HepG2 (cell line): ENCODE results near the gene TMEM131. TPM values are rescaled to one million over a fixed set of nuclear protein-coding genes. Genes with fewer than 3 reads are reported as not detected.

ENCODE experiments used
- ATAC-seq: fragments of 200-7000 bp; cut with Tn5 transposase; 3 replicates; pipeline ENCODE4 v1.9.1; 2020; ENCODE audit warnings: mild to moderate bottlenecking, moderate library complexity
- BruUV-seq: library from RNA; stranded (reverse); fragments of 400-500 nt; replicated peaks from 2 replicates; lab custom pipeline; 2021; lab: Mats Ljungman, UMichigan
- CTCF ChIA-PET: fragments of 300-600 bp; formaldehyde crosslinking; extraction: SDS; loops from one replicate; lab custom pipeline; 2021; ENCODE audit warnings: low total read pairs, inconsistent platforms, low intra/inter-chr PET ratio; lab: Yijun Ruan, JAX
- POLR2A ChIA-PET: fragments of 350-600 bp; sonication (Branson Sonifier 250); formaldehyde crosslinking; loops from one replicate; lab custom pipeline; 2020; ENCODE audit warnings: antibody characterized with exemption, inconsistent platforms; lab: Yijun Ruan, JAX
- DNase-seq: peaks from one replicate; pipeline ENCODE4 v3.0.0-alpha.2; 2015; ENCODE audit warnings: low spot score
- FAIRE-seq: peaks from 3 replicates; lab custom pipeline; 2011; peaks lifted over from hg19 to GRCh38; lab: Jason Lieb, UNC
- H2AFZ ChIP-seq: one replicate; pipeline ENCODE4 v1.6.1; 2011; ENCODE audit warnings: low read length, inconsistent platforms
- H3K27ac ChIP-seq: fragments of 300-600 bp; 3 replicates; pipeline ENCODE4 v1.8.0; 2011; ENCODE audit warnings: mixed run types, mild to moderate bottlenecking, mixed read lengths, low read length, inconsistent platforms; ENCODE audit not compliant: insufficient read depth; ENCODE audit errors: extremely low read length
- H3K27me3 ChIP-seq, 2 experiments: fragments of 200-600 bp in 1 of 2; 2 replicates in 1 of 2; 3 replicates in 1 of 2; pipeline versions ENCODE4 v1.6.0 to v1.8.0; 2011; ENCODE audit warnings: low read length in 2 of 2, mild to moderate bottlenecking in 2 of 2, moderate library complexity in 2 of 2, inconsistent platforms in 1 of 2; ENCODE audit not compliant: insufficient read depth in 2 of 2, control insufficient read depth in 1 of 2
- H3K36me3 ChIP-seq, 2 experiments: fragments of 200-600 bp in 1 of 2; replicated peaks in 1 of 2; 2 replicates in 1 of 2; 3 replicates in 1 of 2; pipeline versions ENCODE4 v1.5.1 to v1.8.0; 2011; ENCODE audit warnings: low read length in 2 of 2, inconsistent platforms in 1 of 2; ENCODE audit not compliant: insufficient read depth in 2 of 2, control insufficient read depth in 1 of 2
- H3K4me1 ChIP-seq: 2 replicates; pipeline ENCODE4 v1.5.1; 2012; ENCODE audit warnings: low read length, inconsistent platforms; ENCODE audit not compliant: insufficient read depth
- H3K4me2 ChIP-seq: 2 replicates; pipeline ENCODE4 v1.6.0; 2011; ENCODE audit warnings: low read depth, low read length, inconsistent platforms
- H3K4me3 ChIP-seq, 3 experiments: fragments of 200-600 bp in 1 of 3; sonication (generic), shearing (Covaris generic) in 1 of 3; replicated peaks in 1 of 3; 2 replicates each; pipeline ENCODE4 v1.5.1; 2011 to 2016; ENCODE audit warnings: low read length in 3 of 3, inconsistent platforms in 2 of 3, low read depth in 2 of 3, mild to moderate bottlenecking in 2 of 3, control low read depth in 1 of 3, mixed read lengths in 1 of 3; ENCODE audit not compliant: insufficient read depth in 1 of 3
- H3K79me2 ChIP-seq: one replicate; pipeline ENCODE4 v1.6.1; 2011; ENCODE audit warnings: low read length, inconsistent platforms; ENCODE audit not compliant: insufficient read depth
- H3K9ac ChIP-seq: 2 replicates; pipeline ENCODE4 v1.6.0; 2011; ENCODE audit warnings: mild to moderate bottlenecking, low read depth, low read length, inconsistent platforms; ENCODE audit not compliant: insufficient read depth
- H3K9me3 ChIP-seq: 2 replicates; pipeline ENCODE4 v1.5.1; 2012; ENCODE audit warnings: mild to moderate bottlenecking, low read length
- H4K20me1 ChIP-seq: 2 replicates; pipeline ENCODE4 v1.6.0; 2011; ENCODE audit warnings: inconsistent platforms, mild to moderate bottlenecking, low read length, moderate library complexity; ENCODE audit not compliant: insufficient read depth
- HNRNPLL ChIP-seq: fragments of 200-400 bp; formaldehyde crosslinking; IDR thresholded peaks from 2 replicates; pipeline ENCODE4 v1.6.1; 2017; ENCODE audit warnings: mild to moderate bottlenecking, low read depth, low read length; ENCODE audit not compliant: poor library complexity, severe bottlenecking
- JDP2 ChIP-seq: sonication (generic); formaldehyde crosslinking; IDR thresholded peaks from 2 replicates; pipeline ENCODE4 v1.8.1; 2022; ENCODE audit warnings: missing genetic modification reagents, borderline replicate concordance
- NFIB ChIP-seq: sonication (generic); formaldehyde crosslinking; IDR thresholded peaks from 2 replicates; pipeline ENCODE4 v1.9.0; 2021; ENCODE audit warnings: missing genetic modification reagents, mild to moderate bottlenecking, borderline replicate concordance
- ZNF407 ChIP-seq: sonication (generic); formaldehyde crosslinking; IDR thresholded peaks from one replicate; pipeline ENCODE4 v1.5.1; 2020; ENCODE audit warnings: mild to moderate bottlenecking, missing genetic modification reagents; ENCODE audit errors: not compliant biosample characterization
- ZNF768 ChIP-seq: sonication (generic); formaldehyde crosslinking; IDR thresholded peaks from 2 replicates; pipeline ENCODE4 v1.4.0; 2020; ENCODE audit warnings: missing genetic modification reagents
- WGBS: methylation state at CpG from one replicate; pipeline ENCODE4 v1.1.6; 2017; ENCODE audit warnings: low lambda C conversion rate; 5-methylcytosine and 5-hydroxymethylcytosine counted together
- in situ Hi-C: cut with HindIII; loops from 2 replicates; pipeline ENCODE4 v1.10.0; 2017; ENCODE audit warnings: low pct_unique_long_range_greater_than_20kb; ENCODE audit not compliant: extremely low pct_ligation_motif_present
- intact Hi-C: fragments of 100-400 bp; cut with micrococcal nuclease; formaldehyde crosslinking; loops from one replicate; pipeline ENCODE4 v1.10.0; 2022; ENCODE audit not compliant: unreplicated experiment
- polyA plus RNA-seq, 8 experiments: library from polyadenylated mRNA; depleted of rRNA in 3 of 8; stranded (reverse) in 7 of 8; unstranded in 1 of 8; fragments of >200 nt; fragmentation: Illumina TruSeq in 4 of 8; extraction: Trizol in 4 of 8; gene quantifications; 2 replicates each; pipeline versions ENCODE4 v1.2.1 to v1.2.3, GENCODE V29; 2011 to 2016; ENCODE audit warnings: low read depth in 4 of 8, missing spikeins in 1 of 8, mixed read lengths in 1 of 8; ENCODE audit not compliant: insufficient read depth in 1 of 8
- total RNA-seq, 5 experiments: library from RNA; depleted of rRNA; stranded (reverse); fragments of >200 nt; fragmentation: Illumina TruSeq; extraction: Trizol; gene quantifications; 2 replicates each; pipeline ENCODE4 v1.2.3, GENCODE V29; 2016; ENCODE audit warnings: low read depth in 1 of 5
- TF ChIP-seq, protein P1 (sequence below): sonication (generic); formaldehyde crosslinking; IDR thresholded peaks from 2 replicates; pipeline ENCODE4 v1.4.0; 2020; ENCODE audit warnings: missing genetic modification reagents

Gene TMEM131
- total and polyA plus RNA-seq, 2 of the 13 experiments (the other 11 are each of a cell fraction or from before 2014, with no cell fraction given), result 17.9 to 19.5 TPM

GRCh38 chr2:97792416-97792815 lies 203.3 kb downstream of the TMEM131 start:
- FAIRE-seq, result no peak
- intact Hi-C loops, result no loop called here
- Histone ChIP-seq H3K9ac (no peak overlapping the region), H3K27ac (no peak overlapping the region), H2AFZ (no peak overlapping the region), H3K4me1 (no peaks in the 10 kb centered on the region), H3K79me2 (no peaks in the 10 kb centered on the region), H4K20me1 (no peaks in the 10 kb centered on the region), H3K9me3 (no peaks in the 10 kb centered on the region), H3K4me3 (no peak overlapping the region), H3K27me3 (no peaks in the 10 kb centered on the region)
- ATAC-seq, result no peak
- POLR2A ChIA-PET, result no interaction called here
- CTCF ChIA-PET, result no interaction called here
- WGBS, result 96% methylated on average over 14 of the region's 14 CpGs
- no peak for DNase-seq
- peak; percentile 37; the same call in 1 of the 2 replicates for TF ChIP-seq ZNF768 (CRISPR knock-in tag)
- no peak for TF ChIP-seq JDP2 (CRISPR knock-in tag)
- TF ChIP-seq, all 625 proteins: peak for 1
- BruUV-seq, result no TSS peak
- in situ Hi-C loops, result no loop called here
- peaks cover 6 to 36% of the 10 kb centered on the region in 2 experiments for H3K36me3 ChIP-seq
- no peak overlapping the region for H3K4me2 ChIP-seq

- H3K9me3 ChIP-seq, result no peaks in the 10 kb centered on the region
- no peak overlapping the region for H2AFZ ChIP-seq
- no TSS peak for BruUV-seq
- 96% methylated on average over 7 of the region's 7 CpGs for WGBS
- H3K9ac ChIP-seq, result no peak overlapping the region
- intact Hi-C loops, result no loop called here
- POLR2A ChIA-PET, result no interaction called here
- peak; percentile 39 for ATAC-seq
- no peaks in the 10 kb centered on the region for H3K4me1 ChIP-seq
- H3K27ac ChIP-seq, result no peak overlapping the region
- peaks cover 7 to 35% of the 10 kb centered on the region in 2 experiments; a peak in 4 of 5 replicates for H3K36me3 ChIP-seq
- FAIRE-seq, result no peak
- CTCF ChIA-PET, result no interaction called here
- no peaks in the 10 kb centered on the region for H3K79me2 ChIP-seq
- no peak overlapping the region for H3K4me2 ChIP-seq
- no peaks in the 10 kb centered on the region for H4K20me1 ChIP-seq
- in situ Hi-C loops, result no loop called here
- no peaks in the 10 kb centered on the region for H3K27me3 ChIP-seq
- no peak overlapping the region for H3K4me3 ChIP-seq
- no peak for DNase-seq
- TF ChIP-seq HNRNPLL (no peak), ZNF407 (CRISPR knock-in tag) (no peak), NFIB (CRISPR knock-in tag) (0 out of 2 replicates have a peak, but pooled peaks have one; percentile 14)
- TF ChIP-seq, protein P1, sequence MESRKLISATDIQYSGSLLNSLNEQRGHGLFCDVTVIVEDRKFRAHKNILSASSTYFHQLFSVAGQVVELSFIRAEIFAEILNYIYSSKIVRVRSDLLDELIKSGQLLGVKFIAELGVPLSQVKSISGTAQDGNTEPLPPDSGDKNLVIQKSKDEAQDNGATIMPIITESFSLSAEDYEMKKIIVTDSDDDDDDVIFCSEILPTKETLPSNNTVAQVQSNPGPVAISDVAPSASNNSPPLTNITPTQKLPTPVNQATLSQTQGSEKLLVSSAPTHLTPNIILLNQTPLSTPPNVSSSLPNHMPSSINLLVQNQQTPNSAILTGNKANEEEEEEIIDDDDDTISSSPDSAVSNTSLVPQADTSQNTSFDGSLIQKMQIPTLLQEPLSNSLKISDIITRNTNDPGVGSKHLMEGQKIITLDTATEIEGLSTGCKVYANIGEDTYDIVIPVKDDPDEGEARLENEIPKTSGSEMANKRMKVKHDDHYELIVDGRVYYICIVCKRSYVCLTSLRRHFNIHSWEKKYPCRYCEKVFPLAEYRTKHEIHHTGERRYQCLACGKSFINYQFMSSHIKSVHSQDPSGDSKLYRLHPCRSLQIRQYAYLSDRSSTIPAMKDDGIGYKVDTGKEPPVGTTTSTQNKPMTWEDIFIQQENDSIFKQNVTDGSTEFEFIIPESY (CRISPR knock-in tag), result peak; percentile 83
Measured at GRCh38 chr2:97788986-97789644, 206.6 kb downstream of the TMEM131 start.
